Activated CD8-positive, alpha-beta memory T cell treated with anti-CD3 and anti-CD28 coated beads, Interleukin-2, amount 50 U/mL, for 48 hours (primary cell): ENCODE measurements around the gene ARGLU1.

Experiments used
- DNase-seq: peaks from one replicate; pipeline ENCODE4 v3.0.0-alpha.2; 2020

Gene ARGLU1

GRCh38 chr13:106586648-106587166 is 18.8 kb upstream of the ARGLU1 start:
- no peak for DNase-seq

GRCh38 chr13:106581225-106581624 is 13.3 kb upstream of the ARGLU1 start:
- no peak for DNase-seq

GRCh38 chr13:106575896-106576295 is 8.0 kb upstream of the ARGLU1 start:
- no peak for DNase-seq

- DNase-seq, result no peak
Observed at GRCh38 chr13:106573868-106574267, 5.9 kb upstream of the ARGLU1 start.

GRCh38 chr13:106573284-106573846 is 5.4 kb upstream of the ARGLU1 start:
- no peak for DNase-seq

GRCh38 chr13:106570299-106570852 is 2.4 kb upstream of the ARGLU1 start:
- DNase-seq, result peak; percentile 65

- DNase-seq, result no peak
Observed at GRCh38 chr13:106569233-106570095, 1.5 kb upstream of the ARGLU1 start.

GRCh38 chr13:106568299-106569003 is 514 bp upstream of the ARGLU1 start:
- DNase-seq, result no peak

- peak; percentile 75 for DNase-seq
Observed at GRCh38 chr13:106566641-106567473, 1.1 kb downstream of the ARGLU1 start.

- no peak for DNase-seq
Observed at GRCh38 chr13:106565127-106565775, 2.7 kb downstream of the ARGLU1 start.

GRCh38 chr13:106562301-106562700 is 5.6 kb downstream of the ARGLU1 start:
- DNase-seq, result no peak

GRCh38 chr13:106561551-106562170 is 6.3 kb downstream of the ARGLU1 start:
- peak; percentile 71 for DNase-seq

GRCh38 chr13:106560821-106561220 is 7.1 kb downstream of the ARGLU1 start:
- no peak for DNase-seq

GRCh38 chr13:106558527-106558926 is 9.4 kb downstream of the ARGLU1 start:
- DNase-seq, result no peak

GRCh38 chr13:106555631-106556328 is 12.2 kb downstream of the ARGLU1 start:
- no peak for DNase-seq

- DNase-seq, result no peak
Observed at GRCh38 chr13:106551751-106552150, 16.2 kb downstream of the ARGLU1 start.

GRCh38 chr13:106551350-106551749 is 16.6 kb downstream of the ARGLU1 start:
- DNase-seq, result no peak

GRCh38 chr13:106550570-106551135 is 17.3 kb downstream of the ARGLU1 start:
- DNase-seq, result no peak

GRCh38 chr13:106548064-106548696 is 19.8 kb downstream of the ARGLU1 start:
- no peak for DNase-seq

GRCh38 chr13:106541826-106542225 is 26.1 kb downstream of the ARGLU1 start:
- DNase-seq, result no peak
